ENCODE results near the gene SUMF1.

Gene SUMF1

DNA sequence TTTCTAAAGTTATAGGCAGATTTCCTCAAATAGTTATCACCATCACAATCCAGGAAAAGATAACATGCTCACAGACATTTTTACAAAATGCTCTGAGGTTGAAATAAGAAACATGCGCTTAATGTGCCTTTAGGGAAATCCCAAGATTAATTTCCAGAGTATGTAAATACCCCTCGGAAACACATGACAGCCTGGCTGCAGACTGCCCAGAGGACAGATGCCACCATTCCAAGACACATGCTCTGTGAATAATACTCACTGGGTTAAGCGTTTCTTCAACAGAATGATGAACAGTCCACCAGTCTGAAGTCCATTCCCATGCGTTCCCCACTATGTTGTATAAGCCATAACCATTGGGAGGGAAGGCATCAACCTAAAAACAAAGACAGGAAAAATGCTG is 56.5 kb downstream of the SUMF1 start:
- CTCF ChIA-PET, result interaction anchor here (1.0 kb wide), 1 partner anchor 60 kb away, joined by 6 read pairs; no protein-coding TSS in a partner anchor
- no peak for DNase-seq (ENCODE audit: extremely low spot score)
- POLR2A ChIA-PET, result no interaction called here
- TF ChIP-seq, protein P1, sequence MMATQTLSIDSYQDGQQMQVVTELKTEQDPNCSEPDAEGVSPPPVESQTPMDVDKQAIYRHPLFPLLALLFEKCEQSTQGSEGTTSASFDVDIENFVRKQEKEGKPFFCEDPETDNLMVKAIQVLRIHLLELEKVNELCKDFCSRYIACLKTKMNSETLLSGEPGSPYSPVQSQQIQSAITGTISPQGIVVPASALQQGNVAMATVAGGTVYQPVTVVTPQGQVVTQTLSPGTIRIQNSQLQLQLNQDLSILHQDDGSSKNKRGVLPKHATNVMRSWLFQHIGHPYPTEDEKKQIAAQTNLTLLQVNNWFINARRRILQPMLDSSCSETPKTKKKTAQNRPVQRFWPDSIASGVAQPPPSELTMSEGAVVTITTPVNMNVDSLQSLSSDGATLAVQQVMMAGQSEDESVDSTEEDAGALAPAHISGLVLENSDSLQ (IDR thresholded peaks at IDR 0.05), result no peak
- TF ChIP-seq TARDBP (IDR thresholded peaks at IDR 0.05) (no peak), CTBP1 (IDR thresholded peaks at IDR 0.05; ENCODE audit: borderline replicate concordance) (no peak), FOXK2 (IDR thresholded peaks at IDR 0.05) (no peak), ELF4 (IDR thresholded peaks at IDR 0.05) (no peak), BHLHE40 (IDR thresholded peaks at IDR 0.05; ENCODE audit: borderline replicate concordance) (no peak), HDGF (IDR thresholded peaks at IDR 0.05; ENCODE audit: borderline replicate concordance) (no peak), SP1 (IDR thresholded peaks at IDR 0.05) (no peak), NFRKB (IDR thresholded peaks at IDR 0.05) (no peak), FOXM1 (IDR thresholded peaks at IDR 0.05; ENCODE audit: borderline replicate concordance) (no peak), L3MBTL2 (conservative IDR thresholded peaks at IDR 0.05) (no peak), ARNT (IDR thresholded peaks at IDR 0.05) (no peak), SUZ12 (IDR thresholded peaks at IDR 0.05) (no peak), LEF1 (IDR thresholded peaks at IDR 0.05; ENCODE audit: borderline replicate concordance) (no peak)

DNA sequence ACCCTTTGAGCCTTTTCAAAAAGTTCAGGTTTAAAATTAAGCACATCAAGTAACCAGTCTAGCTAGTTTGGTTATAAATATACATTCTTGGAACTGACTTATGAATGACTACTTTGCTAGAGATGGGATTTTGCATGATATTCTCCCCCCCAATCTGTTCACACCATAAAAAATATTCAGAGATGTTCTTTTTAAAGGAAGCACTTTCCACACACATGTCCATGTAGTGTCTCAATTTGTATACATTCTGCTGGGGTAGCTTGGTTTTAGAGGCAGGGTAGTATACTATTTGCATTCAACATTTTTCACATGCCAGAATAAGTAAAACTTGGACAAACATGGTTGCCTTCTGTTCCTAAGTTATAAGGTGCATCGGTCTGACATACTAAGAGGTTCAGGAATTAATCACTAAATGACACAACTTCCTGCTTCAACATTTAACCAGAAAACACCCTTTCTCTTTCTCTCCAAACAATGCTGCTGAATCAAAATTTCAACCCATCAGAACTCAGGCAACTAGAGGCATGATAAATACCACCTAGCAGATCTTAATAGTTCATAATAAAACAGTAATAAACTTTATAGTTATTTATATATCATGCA is 57.0 kb downstream of the SUMF1 start:
- TF ChIP-seq LEF1 (IDR thresholded peaks at IDR 0.05; ENCODE audit: borderline replicate concordance) (no peak), L3MBTL2 (conservative IDR thresholded peaks at IDR 0.05) (no peak), ELF4 (IDR thresholded peaks at IDR 0.05) (no peak), HDGF (IDR thresholded peaks at IDR 0.05; ENCODE audit: borderline replicate concordance) (no peak), ARNT (IDR thresholded peaks at IDR 0.05) (no peak), TARDBP (IDR thresholded peaks at IDR 0.05) (no peak), ZNF384 (IDR thresholded peaks at IDR 0.05) (no peak), FOXK2 (IDR thresholded peaks at IDR 0.05) (no peak), NFRKB (IDR thresholded peaks at IDR 0.05) (no peak), SP1 (IDR thresholded peaks at IDR 0.05) (no peak), SUZ12 (IDR thresholded peaks at IDR 0.05) (no peak), BHLHE40 (IDR thresholded peaks at IDR 0.05; ENCODE audit: borderline replicate concordance) (no peak), FOXM1 (IDR thresholded peaks at IDR 0.05; ENCODE audit: borderline replicate concordance) (no peak)
- TF ChIP-seq, protein P1 (IDR thresholded peaks at IDR 0.05), result no peak
- no peak for DNase-seq (ENCODE audit: extremely low spot score)
- CTCF ChIA-PET, result interaction anchor here (1.0 kb wide), 1 partner anchor 59 kb away, joined by 6 read pairs; no protein-coding TSS in a partner anchor
- POLR2A ChIA-PET, result no interaction called here

DNA sequence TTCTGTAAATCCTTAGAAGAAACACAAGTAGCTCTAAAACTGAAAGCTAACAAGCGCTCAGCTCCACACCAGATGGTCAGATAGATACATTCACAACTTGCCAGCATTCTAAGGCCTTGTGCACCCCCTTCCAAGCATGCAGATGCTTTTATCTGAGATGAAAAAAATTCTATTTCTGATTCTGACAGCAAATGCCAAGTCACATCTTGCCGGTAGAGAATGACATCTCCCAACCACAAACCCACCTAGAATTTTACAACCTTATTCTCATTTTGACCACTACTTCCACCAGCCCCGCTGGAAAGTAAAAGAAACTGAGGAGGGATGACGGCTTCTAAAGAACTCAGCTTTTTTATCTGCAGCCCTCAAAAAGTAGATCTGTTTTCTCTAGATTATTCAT is 57.7 kb downstream of the SUMF1 start:
- no peak for DNase-seq (ENCODE audit: extremely low spot score)
- CTCF ChIA-PET, result no interaction called here
- TF ChIP-seq HDGF (IDR thresholded peaks at IDR 0.05; ENCODE audit: borderline replicate concordance), result no peak
- no peak for TF ChIP-seq TARDBP (IDR thresholded peaks at IDR 0.05)
- no peak for TF ChIP-seq NFRKB (IDR thresholded peaks at IDR 0.05)
- no peak for TF ChIP-seq LEF1 (IDR thresholded peaks at IDR 0.05; ENCODE audit: borderline replicate concordance)
- TF ChIP-seq, protein P1 (IDR thresholded peaks at IDR 0.05), result no peak
- no peak for TF ChIP-seq ELF4 (IDR thresholded peaks at IDR 0.05)
- no peak for TF ChIP-seq SP1 (IDR thresholded peaks at IDR 0.05)
- TF ChIP-seq BHLHE40 (IDR thresholded peaks at IDR 0.05; ENCODE audit: borderline replicate concordance), result no peak
- no peak for TF ChIP-seq L3MBTL2 (conservative IDR thresholded peaks at IDR 0.05)
- POLR2A ChIA-PET, result no interaction called here

DNA sequence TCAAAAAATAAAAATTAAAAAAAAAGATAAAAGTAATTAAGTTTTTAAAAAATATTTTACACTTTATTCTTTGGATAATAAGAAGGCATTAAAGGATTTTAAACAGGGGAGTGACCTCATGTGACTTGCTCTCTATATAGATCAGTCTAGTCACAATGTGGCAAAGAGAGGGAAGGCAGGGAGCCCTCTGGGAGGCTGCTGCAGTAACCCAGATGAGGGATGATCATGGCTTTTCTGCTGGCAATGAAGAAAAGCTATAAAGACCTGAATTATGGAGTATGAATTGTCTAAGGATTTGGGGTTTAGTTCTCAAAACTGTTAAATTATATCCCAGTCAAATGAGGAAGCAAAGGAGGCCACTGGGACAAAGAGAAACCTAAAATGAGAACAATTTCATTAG is 58.1 kb downstream of the SUMF1 start:
- TF ChIP-seq BHLHE40 (IDR thresholded peaks at IDR 0.05; ENCODE audit: borderline replicate concordance), result no peak
- no peak for TF ChIP-seq CTBP1 (IDR thresholded peaks at IDR 0.05; ENCODE audit: borderline replicate concordance)
- ChIA-PET CTCF (no interaction called here), POLR2A (no interaction called here)
- DNase-seq (ENCODE audit: extremely low spot score), result no peak

DNA sequence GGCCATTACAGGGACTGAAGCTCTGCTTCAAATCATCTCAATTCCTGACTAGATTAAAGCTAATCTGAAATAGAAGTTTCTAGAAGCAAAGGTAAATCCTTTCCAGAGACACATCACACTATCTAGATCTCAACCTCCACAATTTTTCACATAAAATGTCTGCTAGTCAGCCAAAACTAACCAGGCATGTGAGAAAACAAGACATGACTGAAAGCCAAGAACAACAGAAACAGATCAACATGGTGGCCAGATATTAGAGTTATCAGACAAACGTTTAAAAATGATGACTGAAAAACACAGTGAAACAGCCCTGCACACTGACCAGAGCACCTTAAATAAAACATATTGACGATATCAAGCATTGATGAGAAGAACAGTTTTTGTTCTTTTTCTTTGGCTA is 59.1 kb downstream of the SUMF1 start:
- ChIA-PET POLR2A (no interaction called here), CTCF (no interaction called here)
- DNase-seq (ENCODE audit: extremely low spot score), result no peak
- TF ChIP-seq FOXM1 (IDR thresholded peaks at IDR 0.05; ENCODE audit: borderline replicate concordance) (no peak), ELF4 (IDR thresholded peaks at IDR 0.05) (no peak), HDGF (IDR thresholded peaks at IDR 0.05; ENCODE audit: borderline replicate concordance) (no peak), SP1 (IDR thresholded peaks at IDR 0.05) (no peak), TARDBP (IDR thresholded peaks at IDR 0.05) (no peak), ZNF384 (IDR thresholded peaks at IDR 0.05) (no peak), L3MBTL2 (conservative IDR thresholded peaks at IDR 0.05) (no peak), BHLHE40 (IDR thresholded peaks at IDR 0.05; ENCODE audit: borderline replicate concordance) (no peak), CTBP1 (IDR thresholded peaks at IDR 0.05; ENCODE audit: borderline replicate concordance) (no peak)
- TF ChIP-seq, protein P1 (IDR thresholded peaks at IDR 0.05), result no peak

Data from HEK293T (cell line).